Sigmoid colon (tissue), 4 donors: ENCODE results near the gene JAG2.

Experiments used
- CTCF ChIP-seq, 4 experiments: fragments of 450-650 bp in 3 of 4; fragments of 200-600 bp in 1 of 4; IDR thresholded peaks; one replicate each; pipeline ENCODE4 v1.5.1; 2016 to 2019; ENCODE audit warnings: antibody characterized with exemption in 4 of 4, mild to moderate bottlenecking in 3 of 4, moderate library complexity in 2 of 4
- EP300 ChIP-seq, 4 donors: sonication (generic); formaldehyde crosslinking; IDR thresholded peaks; one replicate each; pipeline ENCODE4 v1.6.1; 2017; ENCODE audit warnings: antibody characterized with exemption in 4 of 4

- TF ChIP-seq CTCF (IDR thresholded peaks at IDR 0.05) (no peak), EP300 (IDR thresholded peaks at IDR 0.05) (no peak)
These were observed 35.1 kb upstream of the JAG2 start for GRCh38 chr14:105203701-105204100.
